ENCODE measurements around the gene JAG1.

Gene JAG1

DNA sequence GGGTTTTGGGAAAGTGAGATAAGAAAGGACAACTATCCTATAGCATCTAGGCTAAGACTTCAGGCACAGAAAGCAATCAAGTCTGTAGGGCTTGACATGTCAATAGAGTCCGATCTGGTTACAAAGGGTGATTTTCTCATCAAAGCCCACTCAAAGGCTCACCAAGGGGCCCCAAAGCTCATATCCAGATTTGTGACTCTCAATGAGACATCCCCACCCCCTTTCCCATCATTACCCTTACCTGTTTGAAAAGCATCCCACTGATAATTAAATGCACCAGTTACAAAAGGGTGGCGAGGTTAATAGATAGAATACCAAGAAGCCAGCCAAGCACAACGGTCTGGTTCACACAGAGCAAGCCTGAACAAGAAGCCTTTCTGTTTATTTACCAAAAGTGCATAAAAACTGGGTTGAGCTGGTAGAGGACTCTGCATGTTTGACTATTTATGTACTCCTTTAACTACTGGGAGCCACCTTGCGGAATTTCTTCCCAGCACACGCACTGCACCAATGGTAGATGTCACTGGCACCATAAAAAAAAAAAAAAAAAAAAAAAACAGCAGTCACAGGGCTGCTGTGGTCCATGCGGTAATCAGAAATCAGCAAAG, 6.1 kb downstream of the JAG1 start:
- TF ChIP-seq ZFX (IDR thresholded peaks at IDR 0.05) = no peak
- TF ChIP-seq, protein P1, sequence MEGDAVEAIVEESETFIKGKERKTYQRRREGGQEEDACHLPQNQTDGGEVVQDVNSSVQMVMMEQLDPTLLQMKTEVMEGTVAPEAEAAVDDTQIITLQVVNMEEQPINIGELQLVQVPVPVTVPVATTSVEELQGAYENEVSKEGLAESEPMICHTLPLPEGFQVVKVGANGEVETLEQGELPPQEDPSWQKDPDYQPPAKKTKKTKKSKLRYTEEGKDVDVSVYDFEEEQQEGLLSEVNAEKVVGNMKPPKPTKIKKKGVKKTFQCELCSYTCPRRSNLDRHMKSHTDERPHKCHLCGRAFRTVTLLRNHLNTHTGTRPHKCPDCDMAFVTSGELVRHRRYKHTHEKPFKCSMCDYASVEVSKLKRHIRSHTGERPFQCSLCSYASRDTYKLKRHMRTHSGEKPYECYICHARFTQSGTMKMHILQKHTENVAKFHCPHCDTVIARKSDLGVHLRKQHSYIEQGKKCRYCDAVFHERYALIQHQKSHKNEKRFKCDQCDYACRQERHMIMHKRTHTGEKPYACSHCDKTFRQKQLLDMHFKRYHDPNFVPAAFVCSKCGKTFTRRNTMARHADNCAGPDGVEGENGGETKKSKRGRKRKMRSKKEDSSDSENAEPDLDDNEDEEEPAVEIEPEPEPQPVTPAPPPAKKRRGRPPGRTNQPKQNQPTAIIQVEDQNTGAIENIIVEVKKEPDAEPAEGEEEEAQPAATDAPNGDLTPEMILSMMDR (conservative IDR thresholded peaks at IDR 0.05) = no peak
- no peak overlapping the region for H3K27ac ChIP-seq

DNA sequence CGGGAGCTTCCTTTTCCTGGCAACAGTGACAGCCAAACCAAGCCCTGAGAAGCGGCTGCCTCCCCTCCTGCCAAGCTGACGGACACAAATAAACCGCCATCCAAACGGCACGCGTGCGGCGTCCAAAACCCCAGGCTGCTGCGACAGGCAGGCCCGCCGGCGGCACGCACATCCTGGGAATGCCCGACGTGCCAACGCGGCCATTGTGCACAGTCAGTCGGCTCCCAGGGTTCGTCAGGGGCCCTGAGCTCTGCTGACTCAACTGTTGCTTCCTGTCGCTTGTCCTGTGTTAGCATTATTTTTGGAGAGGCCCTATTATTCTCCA, 6.8 kb downstream of the JAG1 start:
- H3K27ac ChIP-seq = peak overlapping the region; percentile 71; the same call in 1 of the 2 replicates
- TF ChIP-seq, protein P1 (conservative IDR thresholded peaks at IDR 0.05) = no peak
- TF ChIP-seq ZFX (IDR thresholded peaks at IDR 0.05) = no peak

DNA sequence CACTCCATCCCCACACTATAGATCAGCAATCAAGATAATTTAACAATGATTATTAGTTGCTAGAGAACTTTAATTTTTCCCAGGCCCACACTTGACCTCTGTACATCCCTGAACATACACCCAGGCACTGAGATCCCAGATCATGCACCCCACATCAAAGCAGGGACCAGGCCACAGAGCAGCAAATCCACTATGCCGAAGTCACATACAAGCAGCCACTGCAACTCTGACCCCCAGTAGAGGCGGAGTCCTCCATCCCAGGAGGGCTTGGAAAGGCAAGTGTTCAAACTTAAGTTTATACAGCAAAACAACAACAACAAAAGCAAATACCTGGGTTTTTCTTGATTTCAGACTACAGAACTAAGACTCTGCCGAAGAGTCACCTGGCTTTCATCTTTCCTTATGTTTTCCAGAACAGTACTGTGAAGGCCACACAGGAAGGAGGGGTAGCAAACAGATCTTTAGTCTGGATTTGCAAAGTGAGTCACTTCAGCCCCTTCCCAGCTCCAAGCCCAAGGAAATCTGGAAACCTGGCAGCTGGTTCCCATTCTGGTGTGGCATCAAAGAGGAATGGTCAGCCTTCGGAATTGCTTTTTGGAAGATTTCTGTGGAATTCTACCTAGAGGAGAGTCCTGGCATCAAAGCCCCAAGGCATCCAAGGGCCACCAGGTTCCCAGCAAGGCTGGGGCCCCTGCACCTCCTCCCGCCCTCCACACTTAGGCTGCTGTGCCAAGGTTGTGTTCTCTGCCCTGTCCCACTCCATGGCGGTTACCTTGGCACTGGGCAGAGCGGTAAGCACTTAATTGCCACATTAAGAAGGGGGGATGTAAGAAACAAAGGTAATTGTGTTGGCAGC, 7.3 kb downstream of the JAG1 start:
- TF ChIP-seq, protein P1 (conservative IDR thresholded peaks at IDR 0.05) = no peak
- no peak for TF ChIP-seq ZFX (IDR thresholded peaks at IDR 0.05)
- H3K27ac ChIP-seq = peak overlapping the region; percentile 71

DNA sequence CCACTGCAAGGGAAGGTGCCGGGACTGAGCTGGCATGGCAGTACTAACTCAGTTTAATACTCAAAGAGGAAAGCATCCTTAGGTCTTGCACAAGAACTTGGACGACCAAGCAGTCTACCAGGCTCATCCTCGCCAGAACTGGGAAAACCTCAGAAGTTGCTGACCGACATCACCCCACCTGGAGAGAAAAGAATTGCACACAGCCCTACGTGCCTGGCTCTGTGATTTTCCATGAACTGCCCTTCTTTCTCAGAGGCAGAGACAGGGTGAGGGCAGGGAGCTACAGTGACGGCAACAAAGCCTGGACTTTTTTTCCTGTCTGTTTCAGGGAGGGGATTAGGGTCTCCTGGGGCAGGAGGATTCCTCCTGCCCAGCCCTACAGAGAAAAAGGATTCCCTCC, 8.0 kb downstream of the JAG1 start:
- peak overlapping the region; percentile 71 for H3K27ac ChIP-seq
- TF ChIP-seq ZFX (IDR thresholded peaks at IDR 0.05) = no peak

DNA sequence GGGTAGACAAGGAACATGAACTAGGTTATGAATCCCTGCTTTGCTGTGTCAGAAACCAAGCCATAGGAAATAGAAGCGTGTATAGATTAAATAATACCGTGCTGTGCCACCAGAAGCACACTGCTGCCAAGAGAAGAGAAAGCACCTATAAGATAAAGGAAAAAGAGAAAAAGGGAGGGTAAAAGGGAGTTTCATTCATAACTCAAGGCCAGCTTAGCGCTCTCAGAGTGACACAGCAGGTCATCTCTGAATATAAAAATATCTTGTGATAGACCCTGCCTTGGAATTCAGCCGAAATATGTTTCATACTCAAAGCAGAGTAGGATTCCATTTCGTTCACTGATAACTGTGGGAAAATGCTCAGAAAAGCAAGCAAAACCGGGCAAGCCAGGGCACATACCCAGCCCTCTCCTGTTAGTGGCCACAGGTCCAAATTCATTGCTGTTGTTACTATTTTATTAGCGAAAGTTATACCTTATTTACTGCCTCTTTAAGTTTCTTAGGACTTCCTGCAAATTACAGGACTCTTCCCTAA, 8.7 kb downstream of the JAG1 start:
- TF ChIP-seq, protein P1 (conservative IDR thresholded peaks at IDR 0.05) = no peak
- TF ChIP-seq ZFX (IDR thresholded peaks at IDR 0.05) = no peak
- peak overlapping the region; percentile 71 for H3K27ac ChIP-seq

DNA sequence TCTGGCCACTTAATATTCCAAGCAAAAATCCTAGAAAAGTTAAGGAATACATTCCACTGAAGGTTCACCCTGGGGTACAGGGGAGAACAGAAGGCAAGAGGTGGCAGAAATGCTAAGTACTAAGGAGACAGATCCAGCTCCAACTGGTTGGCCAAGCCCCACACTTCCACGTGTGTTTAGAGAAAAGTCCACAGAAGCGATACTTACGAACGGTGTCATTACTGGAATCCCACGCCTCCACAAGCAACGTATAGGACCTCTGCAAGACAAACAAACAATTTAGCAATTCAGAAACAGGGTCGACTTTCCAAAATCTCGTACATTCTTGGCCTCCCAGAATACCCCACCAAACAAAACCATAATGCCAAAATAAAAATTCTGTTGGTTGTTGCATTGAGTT, 10.0 kb downstream of the JAG1 start:
- TF ChIP-seq, protein P1 (conservative IDR thresholded peaks at IDR 0.05) = no peak
- TF ChIP-seq ZFX (IDR thresholded peaks at IDR 0.05) = no peak

DNA sequence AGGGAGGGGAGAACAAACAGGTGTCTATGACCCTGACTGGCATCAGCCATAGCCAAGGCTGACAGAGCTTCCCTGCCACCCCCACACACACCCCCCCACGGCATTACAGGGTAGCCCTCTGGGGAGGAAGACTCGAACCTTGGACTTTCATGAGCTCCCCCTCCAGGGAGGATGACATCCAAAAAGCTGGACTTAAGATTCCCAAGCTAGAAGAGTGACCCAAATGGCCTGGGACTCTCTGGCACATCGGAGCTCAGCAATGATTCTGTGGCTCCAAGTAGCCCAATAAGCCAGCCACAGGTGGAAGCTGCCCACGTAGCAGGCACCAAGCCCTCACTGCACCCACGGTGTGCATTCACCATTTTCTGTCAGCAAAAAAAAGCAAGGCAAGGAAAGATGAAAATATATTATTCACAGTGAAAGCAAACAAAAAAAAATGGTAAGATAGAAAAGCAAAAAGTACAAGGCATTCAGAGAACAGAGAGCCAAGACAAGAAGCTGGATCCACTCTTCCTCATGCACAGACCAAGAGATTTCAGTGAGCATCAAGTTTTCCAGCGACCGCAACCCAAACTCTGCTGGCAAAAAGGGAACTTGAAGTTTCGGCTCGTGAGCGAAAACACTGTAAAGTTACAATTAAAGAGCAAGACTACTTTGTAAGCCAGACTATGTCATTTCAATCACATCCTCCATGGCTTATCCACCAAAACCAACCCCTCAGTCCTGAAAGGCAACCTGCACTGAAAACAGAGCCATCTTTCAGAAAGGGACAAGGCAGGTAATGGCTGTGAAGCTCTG, 10.9 kb downstream of the JAG1 start:
- H3K27ac ChIP-seq = no peak overlapping the region
- TF ChIP-seq ZFX (IDR thresholded peaks at IDR 0.05) = no peak

More for the DNA sequence above, 10.0 kb downstream of the JAG1 start:
- H3K27ac ChIP-seq = no peak overlapping the region; the same call in 1 of the 2 replicates

DNA sequence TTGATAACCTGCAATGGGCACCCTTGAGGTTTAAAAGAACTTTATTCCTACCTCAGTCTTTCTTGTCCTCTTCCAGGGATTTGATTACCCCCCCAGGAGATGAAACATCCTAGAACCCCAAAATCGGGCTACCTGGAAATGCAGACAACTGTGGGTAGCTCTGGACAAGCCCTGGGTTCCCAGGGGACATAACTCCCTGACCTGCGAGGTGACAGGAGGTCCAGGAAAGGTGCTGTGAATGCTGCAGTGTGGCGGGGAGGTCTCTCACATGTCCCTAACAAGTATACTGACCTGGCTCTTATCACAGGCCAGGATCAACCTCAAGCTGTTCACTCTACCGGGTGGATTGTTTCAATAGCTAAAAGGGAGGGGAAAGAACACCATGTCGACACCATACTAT, 11.6 kb downstream of the JAG1 start:
- TF ChIP-seq, protein P1 (conservative IDR thresholded peaks at IDR 0.05) = no peak
- TF ChIP-seq ZFX (IDR thresholded peaks at IDR 0.05) = no peak
- H3K27ac ChIP-seq = no peak overlapping the region

Data from C4-2B (cell line).